GM10266 (cell line): ENCODE results near the gene ZDHHC13.

Source experiments
- DNase-seq: peaks from one replicate; pipeline ENCODE4 v3.0.0; 2012; ENCODE audit errors: extremely low spot score
- CTCF ChIP-seq: IDR thresholded peaks from 2 replicates; pipeline ENCODE4 v1.5.1; 2012; ENCODE audit warnings: mild to moderate bottlenecking, low read depth; ENCODE audit not compliant: control insufficient read depth, insufficient read depth; ENCODE audit errors: missing control alignments

ZDHHC13 gene

GRCh38 chr11:19194620-19195308 is 77.8 kb downstream of the ZDHHC13 start:
- TF ChIP-seq CTCF = no peak
- no peak for DNase-seq

- DNase-seq = no peak
- no peak for TF ChIP-seq CTCF
Measured at GRCh38 chr11:19196432-19196831, 79.5 kb downstream of the ZDHHC13 start.

GRCh38 chr11:19199048-19199447 is 82.1 kb downstream of the ZDHHC13 start:
- no peak for TF ChIP-seq CTCF
- DNase-seq = no peak

- TF ChIP-seq CTCF = no peak
Measured at GRCh38 chr11:19199771-19200170, 82.8 kb downstream of the ZDHHC13 start.

GRCh38 chr11:19200410-19201201 is 83.6 kb downstream of the ZDHHC13 start:
- no peak for DNase-seq
- no peak for TF ChIP-seq CTCF

More at GRCh38 chr11:19199771-19200170, 82.8 kb downstream of the ZDHHC13 start:
- no peak for DNase-seq

- no peak for DNase-seq
- no peak for TF ChIP-seq CTCF
Measured at GRCh38 chr11:19201737-19202605, 85.0 kb downstream of the ZDHHC13 start, which contains the start of gene CSRP3. Gene CSRP3 (minus strand): TSS chr11:19201983. CDS start chr11:19192448, 9,535 bp downstream.
